Panc1 (cell line): ENCODE data around the gene METTL26. TPM values are rescaled to one million over a fixed set of nuclear protein-coding genes. Genes with fewer than 3 reads are reported as not detected.

Experiments used
- ATAC-seq: fragments of 200-7000 bp; cut with Tn5 transposase; 2 replicates; pipeline ENCODE4 v1.9.1; 2020; ENCODE audit warnings: mild to moderate bottlenecking, moderate library complexity
- BruUV-seq: library from RNA; stranded (reverse); fragments of 400-500 nt; replicated peaks from 2 replicates; lab custom pipeline; 2021; lab: Mats Ljungman, UMichigan
- CTCF ChIA-PET: fragments of 300-600 bp; sonication (Branson Sonifier 250); formaldehyde crosslinking; loops from one replicate; lab custom pipeline; 2022; ENCODE audit warnings: antibody characterized with exemption; lab: Charles Lee
- POLR2A ChIA-PET: fragments of 300-600 bp; sonication (Branson Sonifier 250); formaldehyde crosslinking; loops from one replicate; lab custom pipeline; 2022; ENCODE audit warnings: antibody characterized with exemption; lab: Charles Lee
- DNase-seq: peaks from one replicate; pipeline ENCODE4 v3.0.0-alpha.2; 2010; ENCODE audit warnings: low read depth, low spot score
- H3K27ac ChIP-seq: 2 replicates; pipeline ENCODE4 v1.5.1; 2011; ENCODE audit warnings: mild to moderate bottlenecking, low read length, inconsistent platforms
- H3K27me3 ChIP-seq: fragments of 200-500 bp; sonication (Bioruptor generic); 2 replicates; pipeline ENCODE4 v1.6.0; 2014; ENCODE audit warnings: low read length, inconsistent platforms; ENCODE audit not compliant: control insufficient read depth, insufficient read depth
- H3K36me3 ChIP-seq: fragments of 200-500 bp; sonication (Bioruptor generic); 2 replicates; pipeline ENCODE4 v1.5.1; 2014; ENCODE audit warnings: inconsistent platforms, mild to moderate bottlenecking, low read length, moderate library complexity; ENCODE audit not compliant: control insufficient read depth, insufficient read depth
- H3K4me1 ChIP-seq: 2 replicates; pipeline ENCODE4 v1.5.1; 2011; ENCODE audit warnings: inconsistent platforms, mild to moderate bottlenecking, low read length, moderate library complexity; ENCODE audit not compliant: control insufficient read depth, insufficient read depth
- H3K4me3 ChIP-seq, 2 experiments: 2 replicates each; pipeline ENCODE4 v1.5.1; 2011 to 2012; ENCODE audit warnings: low read depth in 2 of 2, low read length in 2 of 2, mild to moderate bottlenecking in 2 of 2, inconsistent platforms in 1 of 2, moderate library complexity in 1 of 2
- H3K9me3 ChIP-seq: fragments of 200-500 bp; sonication (Bioruptor generic); 2 replicates; pipeline ENCODE4 v1.5.1; 2014; ENCODE audit warnings: low read depth, mild to moderate bottlenecking, inconsistent platforms, low read length, moderate library complexity; ENCODE audit not compliant: control insufficient read depth, insufficient read depth
- CTCF ChIP-seq: fragments of 450-650 bp; IDR thresholded peaks from 2 replicates; pipeline ENCODE4 v1.5.1; 2017; ENCODE audit warnings: mild to moderate bottlenecking
- POLR2AphosphoS5 ChIP-seq: IDR thresholded peaks from 2 replicates; pipeline ENCODE4 v1.6.1; 2012; ENCODE audit warnings: mild to moderate bottlenecking, low read depth, low read length, moderate library complexity
- REST ChIP-seq, 2 experiments: IDR thresholded peaks; 2 replicates each; pipeline ENCODE4 v1.6.1; 2011 to 2012; ENCODE audit warnings: low read depth in 2 of 2, control low read depth in 1 of 2, low read length in 1 of 2, mild to moderate bottlenecking in 1 of 2, moderate library complexity in 1 of 2; ENCODE audit not compliant: insufficient read depth in 1 of 2
- SIN3A ChIP-seq: IDR thresholded peaks from 2 replicates; pipeline ENCODE4 v1.6.1; 2012; ENCODE audit warnings: low read depth, mild to moderate bottlenecking, low read length, moderate library complexity, borderline replicate concordance; ENCODE audit not compliant: insufficient read depth
- TCF7L2 ChIP-seq: IDR thresholded peaks from 2 replicates; pipeline ENCODE4 v1.6.1; 2011; ENCODE audit warnings: mild to moderate bottlenecking, low read depth, low read length, inconsistent platforms
- in situ Hi-C: cut with HindIII; loops from 2 replicates; pipeline ENCODE4 v1.10.0; 2016; ENCODE audit warnings: low sequenced_read_pairs, low pct_unique_long_range_greater_than_20kb
- intact Hi-C: fragments of 100-400 bp; cut with micrococcal nuclease; formaldehyde crosslinking; loops from one replicate; pipeline ENCODE4 v1.10.0; 2022; ENCODE audit not compliant: unreplicated experiment
- total RNA-seq: library from RNA; stranded (reverse); gene quantifications from one replicate; pipeline ENCODE4 v1.2.1, GENCODE V29; 2021; ENCODE audit not compliant: unreplicated experiment

METTL26 gene
- total RNA-seq, 1 experiment from 2014 or later = 91.8 TPM

- no TSS peak for BruUV-seq
- ChIA-PET CTCF (no interaction called here), POLR2A (no interaction called here)
- no peaks in the 10 kb centered on the region for H3K27me3 ChIP-seq
- no peak for TF ChIP-seq POLR2AphosphoS5
- TF ChIP-seq REST (IDR thresholded peaks at IDR 0.05; ENCODE audit: insufficient read depth in 1 of 2, low read depth in 2 of 2, low read length in 1 of 2) = no peak
- TF ChIP-seq CTCF = no peak
- no peak for TF ChIP-seq TCF7L2
- no peak for TF ChIP-seq SIN3A
- peak overlapping the region; percentile 18 for H3K27ac ChIP-seq
- no peak overlapping the region for H3K4me3 ChIP-seq
- H3K9me3 ChIP-seq = no peaks in the 10 kb centered on the region
- ATAC-seq (no peak), DNase-seq (no peak)
- H3K36me3 ChIP-seq = no peaks in the 10 kb centered on the region
- in situ Hi-C loops (no loop called here), intact Hi-C loops (no loop called here)
- peaks cover 37% of the 10 kb centered on the region for H3K4me1 ChIP-seq
Measured at GRCh38 chr16:638836-639235, 2.7 kb upstream of the METTL26 start.

- POLR2A ChIA-PET = interaction anchor here (0.6 kb wide), 1 partner anchor 54 kb away, joined by 3 read pairs; no protein-coding TSS in a partner anchor
- intact Hi-C loops = no loop called here
- H3K9me3 ChIP-seq = no peaks in the 10 kb centered on the region
- peak overlapping the region; percentile 88 for H3K27ac ChIP-seq
- CTCF ChIA-PET = no interaction called here
- no peaks in the 10 kb centered on the region for H3K36me3 ChIP-seq
- DNase-seq = no peak
- TF ChIP-seq TCF7L2 (no peak), REST (IDR thresholded peaks at IDR 0.05; ENCODE audit: insufficient read depth in 1 of 2, low read depth in 2 of 2, low read length in 1 of 2) (no peak), CTCF (no peak), SIN3A (no peak), POLR2AphosphoS5 (no peak)
- in situ Hi-C loops = no loop called here
- peaks cover 29% of the 10 kb centered on the region for H3K4me1 ChIP-seq
- H3K27me3 ChIP-seq = no peaks in the 10 kb centered on the region
- ATAC-seq = no peak
- no TSS peak for BruUV-seq
- H3K4me3 ChIP-seq = no peak overlapping the region
Measured at GRCh38 chr16:638034-638543, 2.0 kb upstream of the METTL26 start.
